SK-N-MC (cell line): Measurements from ENCODE around the gene ARHGEF17.

Experiments used
- EZH2 ChIP-seq: fragments of 200-600 bp; sonication (generic); IDR thresholded peaks from one replicate; pipeline ENCODE4 v1.6.1; 2017; ENCODE audit warnings: antibody characterized with exemption
- FOXP2 ChIP-seq: optimal IDR thresholded peaks from 2 replicates; pipeline ENCODE3; 2011; ENCODE audit warnings: mild to moderate bottlenecking, moderate library complexity; ENCODE audit not compliant: insufficient read depth; ENCODE audit errors: extremely low read length, control extremely low read depth
- POLR2AphosphoS5 ChIP-seq: IDR thresholded peaks from 2 replicates; pipeline ENCODE4 v1.6.1; 2012; ENCODE audit warnings: mild to moderate bottlenecking, low read depth, low read length, borderline replicate concordance

- TF ChIP-seq EZH2 = no peak
- no peak for TF ChIP-seq POLR2AphosphoS5
- TF ChIP-seq FOXP2 = no peak
These were observed 15.4 kb downstream of the ARHGEF17 start for GRCh38 chr11:73323464-73323863.
